Stimulated activated CD8-positive, alpha-beta memory T cell treated with anti-CD3 and anti-CD28 coated beads, Interleukin-7, amount 100 ng/mL, for 24 hours (primary cell): ENCODE results near the gene SEPTIN12.

Experiments used
- DNase-seq: peaks from one replicate; pipeline ENCODE4 v3.0.0-alpha.2; 2020; ENCODE audit warnings: low read depth

The SEPTIN12 gene

GRCh38 chr16:4787627-4788482 lies at the start of gene SEPTIN12:
SEPTIN12 (minus strand) TSS chr16:4788345; CDS start chr16:4787645, 700 bp downstream.
- DNase-seq = no peak

- no peak for DNase-seq
Measured at GRCh38 chr16:4836727-4837126, 48.6 kb upstream of the SEPTIN12 start.

GRCh38 chr16:4833584-4833983 lies 45.4 kb upstream of the SEPTIN12 start:
- DNase-seq = no peak

- DNase-seq = no peak
Measured at GRCh38 chr16:4832698-4833343, 44.7 kb upstream of the SEPTIN12 start.

GRCh38 chr16:4831616-4832015 lies 43.5 kb upstream of the SEPTIN12 start:
- no peak for DNase-seq

GRCh38 chr16:4830408-4830807 lies 42.3 kb upstream of the SEPTIN12 start:
- DNase-seq = no peak

- DNase-seq = no peak
Measured at GRCh38 chr16:4828567-4829321, 40.6 kb upstream of the SEPTIN12 start.

- no peak for DNase-seq
Measured at GRCh38 chr16:4826980-4827379, 38.8 kb upstream of the SEPTIN12 start.

GRCh38 chr16:4826526-4826925 lies 38.4 kb upstream of the SEPTIN12 start:
- no peak for DNase-seq

- no peak for DNase-seq
Measured at GRCh38 chr16:4825196-4825595, 37.1 kb upstream of the SEPTIN12 start.

- no peak for DNase-seq
Measured at GRCh38 chr16:4820652-4821051, 32.5 kb upstream of the SEPTIN12 start.

GRCh38 chr16:4814542-4815173 lies 26.5 kb upstream of the SEPTIN12 start:
- no peak for DNase-seq

GRCh38 chr16:4814046-4814445 lies 25.9 kb upstream of the SEPTIN12 start:
- DNase-seq = no peak

- no peak for DNase-seq
Measured at GRCh38 chr16:4813251-4814003, 25.3 kb upstream of the SEPTIN12 start.

GRCh38 chr16:4811773-4812172 lies 23.6 kb upstream of the SEPTIN12 start:
- DNase-seq = no peak

- no peak for DNase-seq
Measured at GRCh38 chr16:4811242-4811641, 23.1 kb upstream of the SEPTIN12 start.

- DNase-seq = no peak
Measured at GRCh38 chr16:4806280-4806679, 18.1 kb upstream of the SEPTIN12 start.

GRCh38 chr16:4805231-4805630 lies 17.1 kb upstream of the SEPTIN12 start:
- DNase-seq = no peak

- DNase-seq = no peak
Measured at GRCh38 chr16:4803898-4804762, 16.0 kb upstream of the SEPTIN12 start.

GRCh38 chr16:4803401-4803844 lies 15.3 kb upstream of the SEPTIN12 start:
- DNase-seq = no peak
